Cardiac fibroblast (primary cell): ENCODE data around the gene LURAP1L.

Source experiments
- DNase-seq, 2 donors: peaks; one replicate each; pipeline versions ENCODE4 v3.0.0 to v3.0.0-alpha.2; 2010; ENCODE audit warnings: low read depth in 2 of 2
- H3K4me3 ChIP-seq, 2 donors: replicated peaks in 1 of 2; 1 replicate in 1 of 2; 2 replicates in 1 of 2; pipeline ENCODE4 v1.5.1; 2011; ENCODE audit warnings: low read depth in 2 of 2, low read length in 2 of 2, mild to moderate bottlenecking in 2 of 2, moderate library complexity in 1 of 2
- TF ChIP-seq, protein P1 (sequence below): IDR thresholded peaks from one replicate; pipeline ENCODE4 v1.5.1; 2011; ENCODE audit warnings: low read depth, mild to moderate bottlenecking, low read length, inconsistent platforms

The LURAP1L gene

DNA sequence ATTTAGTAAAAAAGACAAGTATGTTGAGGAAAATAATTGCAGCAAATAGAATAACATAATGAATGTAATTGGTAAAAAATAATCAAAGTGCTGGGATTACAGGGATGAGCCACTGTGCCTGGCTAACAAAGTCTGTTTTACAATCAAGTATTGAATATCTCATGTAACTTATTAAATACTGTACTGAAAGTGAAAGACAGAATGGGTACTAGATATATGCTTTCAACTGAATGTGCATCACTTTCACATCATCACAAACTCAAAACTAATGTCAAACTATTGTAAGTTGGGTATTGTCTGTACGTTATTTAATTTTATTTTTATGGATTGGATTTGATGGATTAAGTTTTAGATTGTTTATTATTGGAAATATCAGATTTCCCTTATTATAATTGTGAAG lies 58.9 kb downstream of the LURAP1L start:
- no peak overlapping the region for H3K4me3 ChIP-seq
- TF ChIP-seq, protein P1, sequence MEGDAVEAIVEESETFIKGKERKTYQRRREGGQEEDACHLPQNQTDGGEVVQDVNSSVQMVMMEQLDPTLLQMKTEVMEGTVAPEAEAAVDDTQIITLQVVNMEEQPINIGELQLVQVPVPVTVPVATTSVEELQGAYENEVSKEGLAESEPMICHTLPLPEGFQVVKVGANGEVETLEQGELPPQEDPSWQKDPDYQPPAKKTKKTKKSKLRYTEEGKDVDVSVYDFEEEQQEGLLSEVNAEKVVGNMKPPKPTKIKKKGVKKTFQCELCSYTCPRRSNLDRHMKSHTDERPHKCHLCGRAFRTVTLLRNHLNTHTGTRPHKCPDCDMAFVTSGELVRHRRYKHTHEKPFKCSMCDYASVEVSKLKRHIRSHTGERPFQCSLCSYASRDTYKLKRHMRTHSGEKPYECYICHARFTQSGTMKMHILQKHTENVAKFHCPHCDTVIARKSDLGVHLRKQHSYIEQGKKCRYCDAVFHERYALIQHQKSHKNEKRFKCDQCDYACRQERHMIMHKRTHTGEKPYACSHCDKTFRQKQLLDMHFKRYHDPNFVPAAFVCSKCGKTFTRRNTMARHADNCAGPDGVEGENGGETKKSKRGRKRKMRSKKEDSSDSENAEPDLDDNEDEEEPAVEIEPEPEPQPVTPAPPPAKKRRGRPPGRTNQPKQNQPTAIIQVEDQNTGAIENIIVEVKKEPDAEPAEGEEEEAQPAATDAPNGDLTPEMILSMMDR, result no peak
- no peak for DNase-seq

DNA sequence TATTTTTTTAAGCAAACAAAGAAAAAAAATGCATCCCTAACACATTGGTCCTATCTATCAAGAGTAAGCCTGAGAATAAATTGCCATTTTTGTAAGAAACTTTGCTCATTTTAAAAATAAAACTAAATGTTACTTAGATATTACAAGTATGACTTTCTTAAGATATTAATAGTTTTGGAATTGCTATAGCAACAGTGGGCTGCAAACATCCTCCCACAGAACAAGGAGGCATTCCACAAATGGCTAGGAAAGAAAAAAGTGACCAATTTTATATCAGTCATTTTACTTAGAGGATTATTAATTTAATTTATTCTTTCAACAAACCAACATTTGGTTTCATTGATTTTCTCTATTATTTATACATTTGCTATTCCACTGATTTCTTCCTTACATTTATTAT lies 63.7 kb downstream of the LURAP1L start:
- peak; percentile 56 to 59 for DNase-seq
- TF ChIP-seq, protein P1, result no peak
- H3K4me3 ChIP-seq, result no peak overlapping the region

DNA sequence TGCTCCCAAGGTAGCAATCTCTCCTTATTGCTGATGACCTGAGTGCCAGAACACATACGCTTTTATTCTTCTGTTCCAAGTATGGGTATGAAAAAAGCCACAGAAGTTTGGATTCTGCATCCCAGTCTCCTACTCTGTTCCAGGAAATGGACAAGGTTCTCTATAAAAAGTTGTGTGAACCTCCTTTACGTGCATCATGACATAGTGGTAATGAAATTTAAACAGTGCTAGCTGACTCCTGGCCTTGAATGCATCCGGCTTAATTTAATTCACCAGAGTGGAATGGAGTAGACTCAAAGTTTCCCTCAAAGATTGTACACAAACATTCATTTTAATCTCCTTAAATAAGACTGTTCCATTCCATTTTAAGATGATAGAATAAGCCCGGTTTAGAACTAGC lies 68.9 kb downstream of the LURAP1L start:
- TF ChIP-seq, protein P1, result no peak
- DNase-seq, result no peak
- H3K4me3 ChIP-seq, result no peak overlapping the region

DNA sequence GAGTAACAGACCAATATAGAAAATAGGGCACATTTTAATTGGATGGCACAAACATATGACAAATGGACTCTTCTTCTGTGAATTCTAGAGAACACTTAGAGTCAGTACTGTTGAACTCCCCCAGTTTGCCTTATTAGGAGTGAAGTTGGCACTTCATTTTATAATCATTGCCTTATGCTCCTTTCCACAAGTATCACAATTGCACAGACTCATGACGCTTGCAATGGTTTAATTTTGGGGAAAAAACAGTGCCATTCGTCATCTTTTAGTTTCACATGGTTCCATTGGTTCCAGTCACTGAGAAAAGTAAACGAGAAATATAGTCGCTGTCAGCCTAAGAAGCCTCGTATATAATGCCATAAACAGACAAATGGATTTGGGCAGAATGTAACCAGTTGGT lies 71.2 kb downstream of the LURAP1L start:
- H3K4me3 ChIP-seq, result no peak overlapping the region
- TF ChIP-seq, protein P1, result no peak
- DNase-seq, result no peak

DNA sequence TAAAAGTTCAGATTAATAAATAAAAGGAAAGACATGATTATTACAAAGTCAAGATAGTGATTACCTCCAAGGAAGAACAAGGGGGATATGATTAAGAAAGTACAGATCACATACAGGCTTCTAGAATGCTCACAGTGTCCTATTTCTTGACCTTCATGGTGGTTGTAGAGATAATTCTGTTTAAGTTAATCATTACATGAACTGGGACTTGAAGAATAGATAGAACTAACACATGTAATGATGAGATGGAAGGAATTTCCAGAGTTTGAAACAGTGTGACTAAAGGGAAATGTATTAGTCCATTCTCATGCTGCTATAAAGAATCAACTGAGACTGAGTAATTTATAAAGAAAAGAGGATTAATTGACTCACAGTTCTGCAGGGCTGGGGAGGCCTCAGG lies 72.7 kb downstream of the LURAP1L start:
- no peak overlapping the region for H3K4me3 ChIP-seq
- TF ChIP-seq, protein P1, result no peak
- no peak for DNase-seq

DNA sequence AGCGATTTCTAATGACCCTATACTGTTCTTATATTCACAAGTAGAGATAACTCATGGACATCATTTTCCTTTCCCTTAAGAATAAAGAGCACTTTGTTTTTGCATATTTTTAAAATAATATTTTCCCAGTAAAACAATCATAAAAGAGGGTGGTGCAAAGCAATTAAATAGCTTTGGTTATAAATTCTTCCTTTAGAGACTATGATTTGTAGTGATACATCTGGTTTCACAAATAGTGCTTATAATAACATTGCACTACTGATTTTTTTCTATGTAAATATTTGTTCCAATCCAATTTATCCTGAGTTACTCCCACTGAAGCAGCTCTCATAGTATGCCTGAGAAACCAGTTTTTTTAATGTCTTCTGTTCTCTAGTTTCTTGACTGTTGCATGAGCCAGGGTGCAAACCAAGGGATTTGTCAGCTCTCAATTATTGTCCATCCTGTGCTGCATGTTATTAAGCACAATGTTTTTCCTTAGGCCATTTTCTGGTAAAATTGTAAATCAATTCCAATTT lies 74.7 kb downstream of the LURAP1L start:
- no peak overlapping the region for H3K4me3 ChIP-seq
- DNase-seq, result no peak
- TF ChIP-seq, protein P1, result no peak
